ENCODE measurements around the gene FCRL6.

- TF ChIP-seq POLR2A (IDR thresholded peaks at IDR 0.05; ENCODE audit: extremely low read depth, insufficient read length): no peak
- TF ChIP-seq, protein P1, sequence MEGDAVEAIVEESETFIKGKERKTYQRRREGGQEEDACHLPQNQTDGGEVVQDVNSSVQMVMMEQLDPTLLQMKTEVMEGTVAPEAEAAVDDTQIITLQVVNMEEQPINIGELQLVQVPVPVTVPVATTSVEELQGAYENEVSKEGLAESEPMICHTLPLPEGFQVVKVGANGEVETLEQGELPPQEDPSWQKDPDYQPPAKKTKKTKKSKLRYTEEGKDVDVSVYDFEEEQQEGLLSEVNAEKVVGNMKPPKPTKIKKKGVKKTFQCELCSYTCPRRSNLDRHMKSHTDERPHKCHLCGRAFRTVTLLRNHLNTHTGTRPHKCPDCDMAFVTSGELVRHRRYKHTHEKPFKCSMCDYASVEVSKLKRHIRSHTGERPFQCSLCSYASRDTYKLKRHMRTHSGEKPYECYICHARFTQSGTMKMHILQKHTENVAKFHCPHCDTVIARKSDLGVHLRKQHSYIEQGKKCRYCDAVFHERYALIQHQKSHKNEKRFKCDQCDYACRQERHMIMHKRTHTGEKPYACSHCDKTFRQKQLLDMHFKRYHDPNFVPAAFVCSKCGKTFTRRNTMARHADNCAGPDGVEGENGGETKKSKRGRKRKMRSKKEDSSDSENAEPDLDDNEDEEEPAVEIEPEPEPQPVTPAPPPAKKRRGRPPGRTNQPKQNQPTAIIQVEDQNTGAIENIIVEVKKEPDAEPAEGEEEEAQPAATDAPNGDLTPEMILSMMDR (IDR thresholded peaks at IDR 0.05; ENCODE audit: low read depth, low read length): no peak
- no peak for TF ChIP-seq MAX (IDR thresholded peaks at IDR 0.05; ENCODE audit: low read depth, low read length)
- no peak for TF ChIP-seq MYC (IDR thresholded peaks at IDR 0.05; ENCODE audit: low read depth, low read length)
Observed at GRCh38 chr1:159795534-159795933, 6.6 kb upstream of the FCRL6 start.

Measured in NB4 (cell line).